K562 (cell line): Measurements from ENCODE around the gene G2E3. TPM values are rescaled to one million over a fixed set of nuclear protein-coding genes. Genes with fewer than 3 reads are reported as not detected.
A peak's percentile ranks its signal among the peaks of the same experiment; 100 is the strongest.

ENCODE experiments used
- EP400 ChIP-seq: fragments of 450-650 bp; IDR thresholded peaks from 2 replicates; pipeline ENCODE4 v1.6.1; 2017; ENCODE audit warnings: antibody characterized with exemption, mild to moderate bottlenecking, moderate library complexity
- FOXP1 ChIP-seq: sonication (generic); formaldehyde crosslinking; IDR thresholded peaks from 2 replicates; pipeline ENCODE4 v1.8.0; 2022; ENCODE audit warnings: mild to moderate bottlenecking, missing genetic modification reagents
- HDAC8 ChIP-seq: fragments of 450-650 bp; IDR thresholded peaks from 2 replicates; pipeline ENCODE4 v1.6.1; 2016; ENCODE audit warnings: mild to moderate bottlenecking, missing genetic modification characterization, moderate library complexity, missing compliant biosample characterization
- HMG20A ChIP-seq: fragments of 450-650 bp; formaldehyde crosslinking; conservative IDR thresholded peaks from 2 replicates; pipeline ENCODE4 v1.4.0; 2020; ENCODE audit warnings: mild to moderate bottlenecking, mixed read lengths
- HMGN3 ChIP-seq: IDR thresholded peaks from 2 replicates; pipeline ENCODE4 v1.6.1; 2011; ENCODE audit warnings: borderline replicate concordance, low read depth, mild to moderate bottlenecking, mixed read lengths, low read length; ENCODE audit not compliant: insufficient read length; ENCODE audit errors: extremely low read depth
- MAFG ChIP-seq: fragments of 450-650 bp; conservative IDR thresholded peaks from 2 replicates; pipeline ENCODE4 v1.6.1; 2016; ENCODE audit warnings: missing genetic modification characterization, missing compliant biosample characterization
- MTA2 ChIP-seq: fragments of 450-650 bp; IDR thresholded peaks from 2 replicates; pipeline ENCODE4 v1.6.1; 2016; ENCODE audit warnings: low read depth
- MYNN ChIP-seq, 2 experiments: sonication (generic); formaldehyde crosslinking in 1 of 2; IDR thresholded peaks; 2 replicates each; pipeline versions ENCODE4 v1.5.0 to v1.6.1; 2016 to 2020; ENCODE audit warnings: antibody characterized with exemption in 1 of 2, missing genetic modification reagents in 1 of 2
- polyA plus RNA-seq, 8 experiments: library from polyadenylated mRNA; depleted of rRNA in 4 of 8; stranded (reverse) in 5 of 8; unstranded in 3 of 8; fragments of >200 nt; fragmentation: Nextera tagmentation in 2 of 8; fragmentation: Illumina TruSeq in 1 of 8; extraction: Ambion mirVana in 2 of 8; extraction: Trizol in 1 of 8; gene quantifications; 2 replicates each; pipeline versions ENCODE4 v1.2.1 to v1.2.3, GENCODE V29; 2011 to 2014; ENCODE audit warnings: inconsistent platforms in 1 of 8, missing spikeins in 1 of 8
- total RNA-seq, 7 experiments: library from RNA; depleted of rRNA in 6 of 7; stranded (reverse); fragments of >200 nt in 6 of 7; fragmentation: Illumina TruSeq in 2 of 7; extraction: Trizol in 2 of 7; gene quantifications; 2 replicates each; pipeline versions ENCODE4 v1.2.1 to v1.2.3, GENCODE V29; 2011 to 2021; ENCODE audit warnings: low replicate concordance in 1 of 7
- TF ChIP-seq, protein P1 (sequence below): fragments of 450-650 bp; IDR thresholded peaks from 2 replicates; pipeline ENCODE4 v1.6.1; 2018; ENCODE audit not compliant: partially characterized antibody
- TF ChIP-seq, protein P2 (sequence below): sonication (generic); formaldehyde crosslinking; IDR thresholded peaks from 2 replicates; pipeline ENCODE4 v1.9.0; 2022; ENCODE audit warnings: mild to moderate bottlenecking, missing genetic modification reagents
- TF ChIP-seq, protein P3 (sequence below): fragments of 450-650 bp; formaldehyde crosslinking; IDR thresholded peaks from 2 replicates; pipeline ENCODE4 v1.4.0; 2020; ENCODE audit warnings: mild to moderate bottlenecking, moderate library complexity
- TF ChIP-seq, protein P4 (sequence below): IDR thresholded peaks from 2 replicates; pipeline ENCODE4 v1.6.1; 2012; ENCODE audit warnings: low read depth, low read length, improper control_type of control experiment, borderline replicate concordance
- TF ChIP-seq, protein P5 (sequence below): sonication (generic); formaldehyde crosslinking; IDR thresholded peaks from 2 replicates; pipeline ENCODE4 v1.8.1; 2023; ENCODE audit warnings: missing genetic modification reagents, mild to moderate bottlenecking, borderline replicate concordance

Gene G2E3
- total and polyA plus RNA-seq, 9 of the 15 experiments (the other 6 are each of a cell fraction or from before 2014, with no cell fraction given): 9.8 to 53.5 (median 24.7) TPM

DNA sequence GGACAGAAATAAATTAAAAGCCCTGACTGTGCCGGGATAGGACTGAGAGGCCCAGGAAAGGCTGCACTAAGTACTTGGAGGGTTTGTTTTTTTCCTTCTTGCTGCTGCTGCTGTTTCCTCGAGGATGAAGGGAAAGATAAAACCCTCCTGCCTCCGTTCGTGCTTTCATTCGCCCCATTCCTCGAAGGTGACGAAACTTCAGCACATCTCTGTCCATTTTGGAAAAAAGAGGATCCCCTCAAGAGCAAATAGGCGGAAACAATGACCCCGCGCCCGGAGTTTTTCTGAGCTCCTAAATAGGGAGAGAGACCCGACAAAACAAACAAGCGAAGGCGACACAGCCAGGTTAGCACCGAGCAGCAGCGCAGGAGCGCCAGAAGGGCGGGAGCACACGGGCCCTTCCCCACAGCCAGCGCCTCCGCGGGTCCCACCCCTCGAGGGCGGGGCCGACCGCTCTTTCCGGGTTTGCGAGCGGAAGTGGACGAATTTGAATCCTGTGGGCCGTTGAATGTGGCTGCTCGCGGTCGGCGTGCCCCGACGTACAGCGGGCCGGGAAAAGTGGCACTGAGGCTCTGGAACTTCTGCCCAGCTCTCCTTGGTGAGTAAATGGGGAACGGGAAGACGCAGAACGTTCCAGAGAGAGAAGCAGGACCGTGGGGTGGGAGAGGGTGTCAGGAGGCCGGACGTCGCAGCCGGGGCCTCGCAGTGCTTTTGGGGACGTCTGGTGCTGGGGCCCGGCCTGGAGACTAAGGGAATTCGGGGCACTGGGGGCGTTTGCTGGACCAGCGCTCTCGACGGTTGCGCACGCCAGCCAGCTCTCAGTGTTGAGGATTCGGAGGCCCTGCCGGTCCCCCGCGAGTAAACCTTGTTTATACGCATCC, at the start of gene G2E3 (continued):
- TF ChIP-seq, protein P1, sequence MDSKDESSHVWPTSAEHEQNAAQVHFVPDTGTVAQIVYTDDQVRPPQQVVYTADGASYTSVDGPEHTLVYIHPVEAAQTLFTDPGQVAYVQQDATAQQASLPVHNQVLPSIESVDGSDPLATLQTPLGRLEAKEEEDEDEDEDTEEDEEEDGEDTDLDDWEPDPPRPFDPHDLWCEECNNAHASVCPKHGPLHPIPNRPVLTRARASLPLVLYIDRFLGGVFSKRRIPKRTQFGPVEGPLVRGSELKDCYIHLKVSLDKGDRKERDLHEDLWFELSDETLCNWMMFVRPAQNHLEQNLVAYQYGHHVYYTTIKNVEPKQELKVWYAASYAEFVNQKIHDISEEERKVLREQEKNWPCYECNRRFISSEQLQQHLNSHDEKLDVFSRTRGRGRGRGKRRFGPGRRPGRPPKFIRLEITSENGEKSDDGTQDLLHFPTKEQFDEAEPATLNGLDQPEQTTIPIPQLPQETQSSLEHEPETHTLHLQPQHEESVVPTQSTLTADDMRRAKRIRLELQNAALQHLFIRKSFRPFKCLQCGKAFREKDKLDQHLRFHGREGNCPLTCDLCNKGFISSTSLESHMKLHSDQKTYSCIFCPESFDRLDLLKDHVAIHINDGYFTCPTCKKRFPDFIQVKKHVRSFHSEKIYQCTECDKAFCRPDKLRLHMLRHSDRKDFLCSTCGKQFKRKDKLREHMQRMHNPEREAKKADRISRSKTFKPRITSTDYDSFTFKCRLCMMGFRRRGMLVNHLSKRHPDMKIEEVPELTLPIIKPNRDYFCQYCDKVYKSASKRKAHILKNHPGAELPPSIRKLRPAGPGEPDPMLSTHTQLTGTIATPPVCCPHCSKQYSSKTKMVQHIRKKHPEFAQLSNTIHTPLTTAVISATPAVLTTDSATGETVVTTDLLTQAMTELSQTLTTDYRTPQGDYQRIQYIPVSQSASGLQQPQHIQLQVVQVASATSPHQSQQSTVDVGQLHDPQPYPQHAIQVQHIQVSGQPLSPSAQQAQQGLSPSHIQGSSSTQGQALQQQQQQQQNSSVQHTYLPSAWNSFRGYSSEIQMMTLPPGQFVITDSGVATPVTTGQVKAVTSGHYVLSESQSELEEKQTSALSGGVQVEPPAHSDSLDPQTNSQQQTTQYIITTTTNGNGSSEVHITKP: peak; percentile 11
- TF ChIP-seq HMG20A (CRISPR knock-in tag) (no peak), HMGN3 (peak; percentile 33), HDAC8 (tag) (no peak), MAFG (tag) (no peak), MYNN (IDR thresholded peaks at IDR 0.05) (no peak), MYNN (CRISPR knock-in tag; IDR thresholded peaks at IDR 0.05) (no peak), MTA2 (no peak), FOXP1 (CRISPR knock-in tag) (peak; percentile 65; the same call in 1 of the 2 replicates), EP400 (peak; percentile 97)
- TF ChIP-seq, protein P2, sequence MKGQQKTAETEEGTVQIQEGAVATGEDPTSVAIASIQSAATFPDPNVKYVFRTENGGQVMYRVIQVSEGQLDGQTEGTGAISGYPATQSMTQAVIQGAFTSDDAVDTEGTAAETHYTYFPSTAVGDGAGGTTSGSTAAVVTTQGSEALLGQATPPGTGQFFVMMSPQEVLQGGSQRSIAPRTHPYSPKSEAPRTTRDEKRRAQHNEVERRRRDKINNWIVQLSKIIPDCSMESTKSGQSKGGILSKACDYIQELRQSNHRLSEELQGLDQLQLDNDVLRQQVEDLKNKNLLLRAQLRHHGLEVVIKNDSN: no peak
- TF ChIP-seq, protein P3, sequence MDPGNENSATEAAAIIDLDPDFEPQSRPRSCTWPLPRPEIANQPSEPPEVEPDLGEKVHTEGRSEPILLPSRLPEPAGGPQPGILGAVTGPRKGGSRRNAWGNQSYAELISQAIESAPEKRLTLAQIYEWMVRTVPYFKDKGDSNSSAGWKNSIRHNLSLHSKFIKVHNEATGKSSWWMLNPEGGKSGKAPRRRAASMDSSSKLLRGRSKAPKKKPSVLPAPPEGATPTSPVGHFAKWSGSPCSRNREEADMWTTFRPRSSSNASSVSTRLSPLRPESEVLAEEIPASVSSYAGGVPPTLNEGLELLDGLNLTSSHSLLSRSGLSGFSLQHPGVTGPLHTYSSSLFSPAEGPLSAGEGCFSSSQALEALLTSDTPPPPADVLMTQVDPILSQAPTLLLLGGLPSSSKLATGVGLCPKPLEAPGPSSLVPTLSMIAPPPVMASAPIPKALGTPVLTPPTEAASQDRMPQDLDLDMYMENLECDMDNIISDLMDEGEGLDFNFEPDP (CRISPR knock-in tag): 0 out of 2 replicates have a peak, but pooled peaks have one; percentile 7
- TF ChIP-seq, protein P4, sequence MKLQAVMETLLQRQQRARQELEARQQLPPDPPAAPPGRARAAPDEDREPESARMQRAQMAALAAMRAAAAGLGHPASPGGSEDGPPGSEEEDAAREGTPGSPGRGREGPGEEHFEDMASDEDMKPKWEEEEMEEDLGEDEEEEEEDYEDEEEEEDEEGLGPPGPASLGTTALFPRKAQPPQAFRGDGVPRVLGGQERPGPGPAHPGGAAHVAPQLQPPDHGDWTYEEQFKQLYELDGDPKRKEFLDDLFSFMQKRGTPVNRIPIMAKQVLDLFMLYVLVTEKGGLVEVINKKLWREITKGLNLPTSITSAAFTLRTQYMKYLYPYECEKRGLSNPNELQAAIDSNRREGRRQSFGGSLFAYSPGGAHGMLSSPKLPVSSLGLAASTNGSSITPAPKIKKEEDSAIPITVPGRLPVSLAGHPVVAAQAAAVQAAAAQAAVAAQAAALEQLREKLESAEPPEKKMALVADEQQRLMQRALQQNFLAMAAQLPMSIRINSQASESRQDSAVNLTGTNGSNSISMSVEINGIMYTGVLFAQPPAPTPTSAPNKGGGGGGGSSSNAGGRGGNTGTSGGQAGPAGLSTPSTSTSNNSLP: no peak
- TF ChIP-seq, protein P5, sequence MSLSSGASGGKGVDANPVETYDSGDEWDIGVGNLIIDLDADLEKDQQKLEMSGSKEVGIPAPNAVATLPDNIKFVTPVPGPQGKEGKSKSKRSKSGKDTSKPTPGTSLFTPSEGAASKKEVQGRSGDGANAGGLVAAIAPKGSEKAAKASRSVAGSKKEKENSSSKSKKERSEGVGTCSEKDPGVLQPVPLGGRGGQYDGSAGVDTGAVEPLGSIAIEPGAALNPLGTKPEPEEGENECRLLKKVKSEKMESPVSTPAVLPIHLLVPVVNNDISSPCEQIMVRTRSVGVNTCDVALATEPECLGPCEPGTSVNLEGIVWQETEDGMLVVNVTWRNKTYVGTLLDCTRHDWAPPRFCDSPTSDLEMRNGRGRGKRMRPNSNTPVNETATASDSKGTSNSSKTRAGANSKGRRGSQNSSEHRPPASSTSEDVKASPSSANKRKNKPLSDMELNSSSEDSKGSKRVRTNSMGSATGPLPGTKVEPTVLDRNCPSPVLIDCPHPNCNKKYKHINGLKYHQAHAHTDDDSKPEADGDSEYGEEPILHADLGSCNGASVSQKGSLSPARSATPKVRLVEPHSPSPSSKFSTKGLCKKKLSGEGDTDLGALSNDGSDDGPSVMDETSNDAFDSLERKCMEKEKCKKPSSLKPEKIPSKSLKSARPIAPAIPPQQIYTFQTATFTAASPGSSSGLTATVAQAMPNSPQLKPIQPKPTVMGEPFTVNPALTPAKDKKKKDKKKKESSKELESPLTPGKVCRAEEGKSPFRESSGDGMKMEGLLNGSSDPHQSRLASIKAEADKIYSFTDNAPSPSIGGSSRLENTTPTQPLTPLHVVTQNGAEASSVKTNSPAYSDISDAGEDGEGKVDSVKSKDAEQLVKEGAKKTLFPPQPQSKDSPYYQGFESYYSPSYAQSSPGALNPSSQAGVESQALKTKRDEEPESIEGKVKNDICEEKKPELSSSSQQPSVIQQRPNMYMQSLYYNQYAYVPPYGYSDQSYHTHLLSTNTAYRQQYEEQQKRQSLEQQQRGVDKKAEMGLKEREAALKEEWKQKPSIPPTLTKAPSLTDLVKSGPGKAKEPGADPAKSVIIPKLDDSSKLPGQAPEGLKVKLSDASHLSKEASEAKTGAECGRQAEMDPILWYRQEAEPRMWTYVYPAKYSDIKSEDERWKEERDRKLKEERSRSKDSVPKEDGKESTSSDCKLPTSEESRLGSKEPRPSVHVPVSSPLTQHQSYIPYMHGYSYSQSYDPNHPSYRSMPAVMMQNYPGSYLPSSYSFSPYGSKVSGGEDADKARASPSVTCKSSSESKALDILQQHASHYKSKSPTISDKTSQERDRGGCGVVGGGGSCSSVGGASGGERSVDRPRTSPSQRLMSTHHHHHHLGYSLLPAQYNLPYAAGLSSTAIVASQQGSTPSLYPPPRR: no peak
